HL-60/S4 treated with phorbol 12-myristate 13-acetate at 8.2 ng/mL for 4 days and 3 days (cell line): ENCODE data around the gene GALNT15.

Source experiments
- in situ Hi-C: fragments of 300-500 bp; cut with MboI; formaldehyde crosslinking; loops from 2 replicates; pipeline ENCODE4 v1.15.0; 2022; ENCODE audit warnings: low sequenced_read_pairs

The GALNT15 gene

DNA sequence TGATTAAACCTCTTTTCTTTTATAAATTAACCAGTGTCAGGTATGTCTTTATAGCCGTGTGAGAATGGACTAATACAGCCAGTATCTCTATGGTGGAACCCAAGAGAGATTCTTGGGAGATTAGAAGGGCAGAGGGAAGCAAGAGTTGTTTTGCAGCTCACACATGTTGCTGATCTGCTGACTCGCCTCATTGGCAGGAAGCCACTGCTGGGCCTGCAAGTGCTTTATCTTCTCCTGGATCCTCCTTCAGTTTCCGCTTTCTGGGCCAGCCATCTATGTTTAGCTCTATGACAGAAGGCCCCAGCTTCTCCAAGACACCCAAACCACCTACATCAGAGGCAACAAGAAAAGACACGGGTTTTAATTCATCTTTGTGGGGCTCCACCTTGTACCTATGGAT, 23.4 kb upstream of the GALNT15 start:
- in situ Hi-C loops, result no loop called here

DNA sequence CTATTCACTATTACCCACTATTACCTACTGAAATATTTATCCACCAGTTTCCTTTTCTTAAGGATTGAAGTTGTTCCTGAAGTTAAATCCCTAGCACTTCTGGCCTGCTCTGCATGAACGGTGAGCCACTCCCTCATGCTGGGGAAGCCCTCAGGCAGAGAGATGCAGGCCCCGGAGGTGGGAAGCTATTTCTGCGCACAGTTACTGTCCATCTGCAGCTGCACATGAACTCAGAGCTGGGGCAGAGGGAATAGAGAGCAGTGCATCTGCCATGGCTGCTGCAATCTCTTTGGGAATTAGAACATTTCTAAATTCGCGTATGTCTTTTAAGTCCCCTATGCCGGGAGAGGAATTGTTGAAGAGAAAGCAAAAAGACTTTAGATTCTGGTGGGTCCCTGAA, 6.3 kb upstream of the GALNT15 start:
- in situ Hi-C loops, result no loop called here

DNA sequence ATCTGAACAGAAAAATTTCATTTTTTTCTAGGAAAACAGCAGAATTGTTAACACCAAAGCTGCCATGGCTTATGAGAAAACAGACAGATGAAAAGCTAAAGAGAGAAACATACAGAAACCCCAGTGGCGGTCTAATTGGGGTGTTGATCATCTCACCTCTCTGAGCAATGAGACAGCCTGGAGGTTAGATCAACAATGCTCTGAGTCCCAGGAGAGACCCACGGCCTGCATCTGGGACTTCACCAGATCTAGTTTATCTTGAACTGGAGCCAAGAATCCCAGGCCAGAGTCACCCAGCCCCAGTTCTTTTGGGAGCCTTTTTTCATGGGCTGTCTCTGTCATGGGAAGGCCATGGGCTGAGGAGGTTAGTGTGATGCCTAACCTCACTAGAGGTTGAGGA, 3.5 kb upstream of the GALNT15 start:
- in situ Hi-C loops, result no loop called here

DNA sequence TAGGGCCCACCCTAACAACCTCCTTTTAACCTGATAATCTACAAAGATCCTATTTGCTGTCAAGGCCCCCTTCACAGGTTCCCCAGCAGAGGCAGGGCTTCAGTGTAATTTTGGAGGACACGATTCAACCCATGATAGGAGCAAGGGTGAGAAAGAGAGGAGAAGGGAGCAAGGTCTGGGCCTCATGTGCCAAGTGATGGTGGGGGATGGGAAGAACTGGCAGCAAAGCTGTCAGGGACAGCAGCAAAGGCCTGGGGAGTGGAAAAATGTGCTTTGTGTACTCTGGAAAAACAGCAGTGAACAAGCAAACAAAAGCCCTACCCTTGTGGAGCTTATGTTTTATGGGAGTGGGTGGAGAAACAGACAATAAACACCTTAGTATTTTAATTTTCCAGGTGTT, 2.7 kb upstream of the GALNT15 start:
- in situ Hi-C loops, result no loop called here

DNA sequence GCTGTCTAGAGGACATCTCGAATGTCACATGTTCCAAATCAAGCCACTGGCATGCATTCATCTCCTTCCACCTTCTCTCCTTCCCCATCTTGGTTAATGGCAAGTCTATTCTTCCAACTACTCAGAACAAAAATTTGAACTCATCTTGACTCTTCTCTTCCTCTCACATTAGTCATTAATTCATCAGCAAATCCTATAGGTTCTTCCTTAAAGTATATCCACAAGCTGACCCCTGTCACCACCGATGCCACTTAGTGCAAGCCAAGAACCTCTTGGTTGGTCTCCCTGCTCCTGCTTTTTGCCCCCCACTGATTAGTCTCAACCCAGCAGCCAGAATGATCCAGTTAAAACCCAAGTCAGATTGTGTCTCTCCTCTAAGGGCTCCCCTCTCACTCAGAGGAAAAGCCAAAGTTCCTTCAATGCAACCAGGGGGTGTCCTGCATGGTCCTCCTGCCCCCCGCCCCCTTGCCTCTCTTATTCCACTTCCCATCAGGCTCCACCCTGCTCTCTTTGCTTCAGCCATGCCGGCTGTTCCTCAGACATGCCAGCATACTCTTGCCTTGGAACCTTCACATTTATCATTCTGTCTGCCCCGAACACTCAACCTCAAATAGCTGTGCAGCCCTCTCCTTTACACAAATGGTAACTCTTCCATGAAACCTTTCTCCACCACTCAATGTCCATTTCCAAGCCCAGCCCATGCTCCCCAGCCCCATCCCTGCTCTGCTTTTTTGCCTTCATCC, 1.0 kb upstream of the GALNT15 start:
- in situ Hi-C loops, result no loop called here

DNA sequence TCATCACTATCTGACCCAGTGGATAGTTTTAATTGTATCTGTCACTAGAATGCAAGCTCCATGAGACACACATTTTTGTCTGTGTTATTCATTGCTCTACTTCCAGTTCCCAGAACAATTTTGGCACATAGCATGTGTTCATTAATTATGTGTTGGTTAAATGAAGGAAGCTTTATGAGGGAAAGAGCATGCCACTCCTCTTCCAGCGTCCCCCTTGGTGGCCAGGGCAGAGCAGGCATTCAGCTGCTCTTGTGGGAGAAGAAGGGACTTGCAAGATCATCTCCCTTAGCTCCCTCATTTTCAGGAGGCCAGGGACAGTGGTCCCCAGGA, 489 bp upstream of the GALNT15 start:
- in situ Hi-C loops, result no loop called here

DNA sequence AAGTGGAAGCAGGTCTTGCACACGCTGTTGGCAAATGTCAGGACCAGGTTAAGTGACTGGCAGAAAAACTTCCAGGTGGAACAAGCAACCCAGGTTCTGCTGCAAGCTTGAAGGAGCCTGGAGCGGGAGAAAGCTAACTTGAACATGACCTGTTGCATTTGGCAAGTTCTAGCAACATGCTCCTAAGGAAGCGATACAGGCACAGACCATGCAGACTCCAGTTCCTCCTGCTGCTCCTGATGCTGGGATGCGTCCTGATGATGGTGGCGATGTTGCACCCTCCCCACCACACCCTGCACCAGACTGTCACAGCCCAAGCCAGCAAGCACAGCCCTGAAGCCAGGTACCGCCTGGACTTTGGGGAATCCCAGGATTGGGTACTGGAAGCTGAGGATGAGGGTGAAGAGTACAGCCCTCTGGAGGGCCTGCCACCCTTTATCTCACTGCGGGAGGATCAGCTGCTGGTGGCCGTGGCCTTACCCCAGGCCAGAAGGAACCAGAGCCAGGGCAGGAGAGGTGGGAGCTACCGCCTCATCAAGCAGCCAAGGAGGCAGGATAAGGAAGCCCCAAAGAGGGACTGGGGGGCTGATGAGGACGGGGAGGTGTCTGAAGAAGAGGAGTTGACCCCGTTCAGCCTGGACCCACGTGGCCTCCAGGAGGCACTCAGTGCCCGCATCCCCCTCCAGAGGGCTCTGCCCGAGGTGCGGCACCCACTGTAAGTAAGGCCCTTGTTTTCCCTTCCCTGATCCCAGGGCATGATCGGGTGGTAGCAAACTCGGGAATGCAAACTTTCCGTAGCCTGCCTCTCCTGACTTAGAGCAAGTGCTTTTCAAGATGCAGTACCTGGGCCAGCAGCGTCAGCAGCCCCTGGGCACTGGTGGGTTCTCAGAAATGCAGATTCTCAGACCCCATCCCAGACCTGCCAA, 759 bp downstream of the GALNT15 start:
- in situ Hi-C loops, result no loop called here

DNA sequence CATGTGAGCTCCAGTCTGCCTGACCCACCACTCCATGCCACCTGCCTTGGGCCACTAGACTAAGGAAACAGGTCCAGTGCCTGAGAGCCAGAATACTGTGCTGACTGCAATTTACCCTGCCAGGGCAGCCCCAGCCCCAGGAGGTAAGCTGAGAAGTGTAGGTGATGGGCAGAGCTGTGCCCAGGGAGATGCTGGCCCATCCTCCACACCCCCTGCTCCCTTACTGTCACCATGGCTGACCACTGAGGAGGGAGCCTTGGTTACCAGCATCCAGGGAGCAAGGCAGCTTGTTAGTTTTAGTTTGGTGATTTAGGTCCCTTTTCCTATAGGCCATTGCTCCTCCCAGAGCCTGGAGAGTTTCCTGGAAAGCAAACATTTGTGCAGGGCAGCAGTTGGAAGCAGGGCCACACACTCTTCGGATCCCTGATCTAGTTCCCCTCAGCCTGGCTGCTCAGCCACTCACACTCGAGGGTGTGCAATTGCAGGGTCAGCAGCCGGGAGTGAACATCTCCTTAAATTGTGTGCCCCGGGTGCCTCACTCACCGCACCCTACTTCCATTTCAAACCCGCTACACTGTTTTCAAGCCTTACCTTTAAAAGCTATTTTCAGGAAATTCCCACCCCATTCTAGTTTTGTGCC, 2.0 kb downstream of the GALNT15 start:
- in situ Hi-C loops, result no loop called here

DNA sequence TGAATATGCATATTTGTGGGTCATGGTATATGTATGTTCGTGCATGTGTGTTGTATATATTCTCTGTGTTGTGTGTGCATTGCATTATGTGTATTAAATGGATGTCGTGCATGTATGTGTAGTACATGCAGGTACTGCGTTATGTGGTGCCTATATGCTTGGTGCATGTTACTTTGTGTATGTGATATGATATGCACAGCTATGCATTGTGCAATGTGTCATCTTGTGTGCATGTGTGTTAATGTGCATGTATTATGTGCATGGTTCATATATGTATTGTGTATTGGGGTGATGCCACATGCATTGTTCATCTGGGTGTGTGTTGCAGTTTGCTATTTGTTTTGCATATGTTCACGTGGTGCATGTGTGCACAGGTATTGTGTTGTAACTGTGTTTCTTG, 2.9 kb downstream of the GALNT15 start:
- in situ Hi-C loops, result no loop called here

DNA sequence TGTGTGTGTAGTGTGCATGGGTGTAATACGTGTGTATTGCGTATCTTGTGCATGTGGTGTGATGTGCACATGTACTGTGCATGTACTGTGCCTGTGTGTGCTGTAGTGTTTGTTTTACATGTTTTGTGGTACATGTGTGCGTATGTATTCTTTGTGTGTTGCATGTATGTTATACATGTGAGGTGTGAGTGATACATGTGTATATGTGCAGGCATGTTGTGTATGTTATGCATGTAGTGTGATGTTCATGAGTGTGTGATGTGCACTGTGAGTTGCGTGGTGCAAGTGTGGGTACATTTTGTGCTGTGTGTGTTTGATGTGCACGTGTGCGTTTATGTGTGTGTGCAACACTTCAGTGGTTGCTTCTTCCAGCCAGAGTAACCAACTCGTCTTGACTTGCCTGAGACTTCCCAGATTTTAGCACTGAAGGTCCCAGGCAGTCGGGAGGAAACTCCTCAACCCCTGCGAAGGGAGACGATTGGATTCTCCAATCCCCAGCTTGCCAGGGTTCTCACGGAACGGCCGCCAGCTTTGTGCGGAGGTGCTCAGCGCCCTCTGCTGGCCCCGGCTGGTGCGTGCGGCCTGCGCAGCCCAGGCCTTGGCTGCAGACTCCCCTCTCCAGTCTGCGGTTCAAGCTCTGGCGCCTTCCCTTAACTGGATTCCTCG, 3.6 kb downstream of the GALNT15 start:
- in situ Hi-C loops, result no loop called here

DNA sequence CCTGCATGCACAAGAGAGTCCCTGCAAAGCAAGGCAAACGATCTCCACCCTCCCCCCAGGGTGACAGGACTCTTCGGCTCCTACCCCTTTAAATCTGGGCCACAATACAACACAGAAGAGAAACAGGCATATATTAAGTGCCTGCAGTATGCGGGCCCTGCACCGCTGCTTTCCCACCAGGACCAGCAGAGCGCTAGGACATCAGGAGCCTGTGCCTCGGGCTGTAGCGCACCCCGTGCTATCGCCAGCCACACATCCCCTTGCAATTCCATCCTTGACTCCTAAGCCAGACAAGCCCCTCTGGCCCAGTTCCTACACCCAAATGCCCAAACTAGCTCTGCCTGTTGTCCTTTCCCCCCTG, 4.1 kb downstream of the GALNT15 start:
- in situ Hi-C loops, result no loop called here

DNA sequence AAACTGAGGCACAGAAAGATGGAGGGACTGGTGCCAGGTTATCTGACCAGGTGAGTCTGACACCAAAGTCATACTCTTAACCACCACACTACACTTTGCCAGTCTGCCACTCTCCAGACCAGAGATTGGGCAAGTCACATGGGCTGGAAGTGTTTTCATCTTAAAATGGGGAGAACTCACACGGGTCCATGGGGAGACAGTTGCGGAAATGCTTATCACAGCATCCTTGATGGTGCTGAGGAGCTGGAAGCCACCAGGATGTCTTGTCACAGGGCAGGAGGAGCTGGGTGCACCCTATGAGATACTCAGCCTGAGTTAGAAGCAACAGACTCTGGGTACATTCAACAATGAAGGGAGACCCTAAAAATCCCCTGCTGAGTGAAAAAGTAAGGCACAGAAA, 4.8 kb downstream of the GALNT15 start:
- in situ Hi-C loops, result no loop called here

DNA sequence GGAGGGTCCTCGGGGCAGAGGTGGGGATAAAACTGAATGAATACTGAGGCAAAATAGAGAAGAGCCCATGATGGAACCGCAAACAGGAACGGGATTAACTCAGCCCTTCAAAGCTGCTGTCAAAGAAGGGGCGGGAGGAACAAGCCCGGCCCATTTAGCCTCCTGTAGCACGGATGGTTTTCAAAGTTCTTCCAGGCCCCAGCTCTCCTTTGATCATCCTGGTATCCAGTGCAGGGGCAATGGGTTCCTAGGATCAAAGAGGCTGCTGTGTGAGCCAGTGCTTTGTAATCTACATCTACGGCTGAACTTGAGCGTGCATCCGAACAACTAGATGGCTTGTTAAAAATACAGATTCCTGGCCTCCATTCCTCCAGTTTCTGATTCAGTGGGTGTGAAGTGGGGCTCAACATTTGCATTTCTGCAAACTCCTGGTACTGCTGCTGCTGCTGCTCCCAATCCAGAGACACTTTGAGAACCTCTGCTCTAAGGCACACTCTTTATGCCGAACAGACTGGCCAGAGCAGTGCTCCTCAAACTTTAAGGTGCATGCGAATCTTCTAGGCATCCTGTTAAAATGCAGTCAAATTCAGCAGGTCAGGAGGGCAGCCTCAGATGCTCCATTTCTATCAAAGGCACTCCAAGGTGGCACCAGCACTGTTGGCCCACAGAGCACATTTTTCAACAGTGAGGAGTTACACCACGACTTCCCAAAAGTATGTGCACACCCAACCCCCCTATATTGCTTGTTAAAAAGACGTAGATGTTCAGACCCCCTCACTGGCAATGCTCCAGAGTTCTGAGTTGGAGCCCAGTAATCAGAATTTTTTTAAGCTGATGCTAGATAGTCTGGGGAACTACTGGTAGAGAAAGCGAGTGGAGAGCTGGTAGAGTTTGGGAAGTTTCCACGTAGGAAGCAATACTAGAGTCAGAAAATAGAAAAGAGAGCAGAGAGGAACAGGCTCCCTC, 5.6 kb downstream of the GALNT15 start:
- in situ Hi-C loops, result no loop called here

DNA sequence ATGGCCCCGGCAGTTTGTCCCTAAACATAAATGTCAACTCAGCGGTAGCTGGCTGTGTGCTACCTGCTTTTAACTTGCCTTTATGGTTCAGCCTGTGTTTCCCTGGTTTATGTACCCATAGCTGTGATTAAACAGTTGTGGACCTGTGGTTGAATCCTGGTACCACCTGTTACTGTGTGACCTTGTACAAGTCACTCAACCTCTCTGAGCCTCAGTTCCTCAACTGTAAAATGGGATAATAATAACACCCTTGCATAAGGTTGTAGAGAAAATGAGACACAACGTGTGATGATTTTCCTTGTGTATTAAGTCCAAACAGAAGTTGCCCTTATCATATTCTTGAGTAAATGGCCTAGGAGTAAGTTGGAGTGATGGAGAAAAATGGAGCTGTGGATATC, 6.3 kb downstream of the GALNT15 start:
- in situ Hi-C loops, result no loop called here

DNA sequence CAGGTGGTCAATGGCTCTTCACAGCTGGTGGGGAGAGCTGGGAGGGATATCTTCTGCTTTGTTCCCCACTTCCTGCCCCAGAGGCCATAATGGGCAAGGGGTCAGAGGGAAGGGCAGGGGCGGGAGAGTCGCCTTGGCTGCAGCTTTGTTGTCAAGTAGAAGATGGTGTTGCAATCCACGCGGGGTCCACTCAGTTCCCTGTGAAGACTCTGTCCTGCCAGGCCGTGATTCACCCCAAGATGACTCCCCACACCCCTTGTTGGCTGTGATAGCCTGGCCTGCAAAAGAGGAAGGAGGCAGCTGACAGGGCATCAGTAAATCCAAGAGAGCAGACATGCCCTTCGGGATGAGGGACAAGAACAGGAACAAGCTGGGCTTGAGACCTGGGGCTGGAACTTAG, 6.9 kb downstream of the GALNT15 start:
- in situ Hi-C loops, result no loop called here

DNA sequence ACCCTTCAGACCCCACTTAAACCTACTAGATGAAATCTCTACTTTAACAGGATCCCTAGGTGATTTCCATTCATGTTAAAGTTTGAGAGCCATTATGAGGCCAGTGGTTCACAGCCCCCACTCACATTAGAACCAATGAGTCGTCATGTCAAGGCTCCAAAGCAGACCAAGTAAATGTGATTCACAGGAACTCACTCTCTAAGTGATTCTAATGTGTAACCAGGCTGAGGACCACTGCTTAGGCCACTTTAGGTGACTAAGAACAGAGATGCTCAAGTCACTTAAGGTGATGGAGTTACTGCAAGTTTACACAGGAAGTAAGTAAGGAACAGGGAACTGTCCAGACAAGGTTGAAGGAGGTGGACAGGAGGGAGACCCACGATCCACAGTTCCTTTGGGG, 7.7 kb downstream of the GALNT15 start:
- in situ Hi-C loops, result no loop called here

DNA sequence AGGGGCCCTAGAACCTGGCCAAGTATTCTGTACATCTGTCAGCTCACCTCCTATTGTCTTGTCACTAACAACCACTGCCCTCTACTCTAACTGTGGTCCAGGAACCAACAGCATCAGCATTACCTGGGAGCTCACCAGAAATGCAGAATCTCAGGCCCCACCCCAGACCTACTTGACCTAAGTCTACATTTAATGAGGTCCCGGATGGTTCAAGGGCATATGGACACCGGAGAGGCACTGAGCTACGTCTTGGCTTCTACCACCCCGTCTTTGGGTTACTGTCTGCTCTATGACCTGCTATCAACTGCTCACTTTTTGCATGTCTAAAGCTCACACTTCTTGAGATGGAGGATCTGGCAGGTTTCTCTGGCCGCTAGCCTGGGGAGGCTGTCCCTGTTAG, 8.1 kb downstream of the GALNT15 start:
- in situ Hi-C loops, result no loop called here

DNA sequence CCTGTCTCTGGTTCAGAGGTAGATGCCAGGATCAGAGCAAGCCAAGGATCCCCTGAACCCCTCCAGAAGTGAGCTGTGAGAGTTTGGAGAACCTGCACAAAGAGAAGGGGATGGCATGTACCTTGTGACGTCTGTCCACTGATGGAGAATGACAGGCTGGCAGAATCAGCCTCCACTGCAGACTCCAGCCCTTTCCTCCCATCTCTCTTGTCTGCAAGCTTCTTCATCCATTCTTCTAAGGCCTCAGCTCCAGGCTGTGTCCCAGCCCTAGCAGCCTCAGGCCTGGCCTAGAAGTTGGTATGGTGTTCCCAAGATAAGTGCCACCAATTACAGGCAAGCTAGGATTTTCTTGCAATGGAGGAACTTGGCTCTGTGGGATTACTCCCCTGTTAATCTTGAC, 8.6 kb downstream of the GALNT15 start:
- in situ Hi-C loops, result no loop called here

DNA sequence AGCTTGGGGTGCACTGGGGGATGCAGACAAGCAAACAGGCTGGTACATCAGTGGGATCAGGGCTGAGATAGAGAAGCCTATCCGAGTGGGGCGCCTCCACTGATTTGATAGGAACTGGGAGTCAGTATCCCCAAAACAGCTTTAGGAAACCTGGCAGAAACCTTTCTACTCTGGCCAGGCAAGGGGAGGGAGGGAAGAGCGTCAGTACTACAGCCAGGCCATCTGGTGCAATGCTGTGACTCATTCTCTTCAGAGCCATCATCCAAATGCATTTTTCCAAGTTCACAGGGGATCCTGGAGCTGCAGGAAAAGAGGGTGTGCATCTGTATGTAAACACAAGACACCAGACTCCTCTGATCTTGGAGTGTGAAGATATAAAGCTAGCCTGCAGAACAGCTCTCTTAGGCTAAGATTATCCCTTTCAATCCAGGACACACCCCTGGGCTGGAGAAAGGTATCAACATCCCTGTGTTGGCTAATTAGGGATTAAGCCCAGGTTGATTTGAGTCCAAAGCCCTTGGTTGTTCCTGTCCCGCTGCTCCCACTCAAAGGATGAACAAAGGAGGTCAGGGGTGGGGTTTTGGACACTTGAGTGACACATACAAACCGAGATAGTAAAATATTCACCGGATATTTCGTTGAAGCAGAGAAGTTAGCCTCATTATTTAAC, 9.3 kb downstream of the GALNT15 start:
- in situ Hi-C loops, result no loop called here

DNA sequence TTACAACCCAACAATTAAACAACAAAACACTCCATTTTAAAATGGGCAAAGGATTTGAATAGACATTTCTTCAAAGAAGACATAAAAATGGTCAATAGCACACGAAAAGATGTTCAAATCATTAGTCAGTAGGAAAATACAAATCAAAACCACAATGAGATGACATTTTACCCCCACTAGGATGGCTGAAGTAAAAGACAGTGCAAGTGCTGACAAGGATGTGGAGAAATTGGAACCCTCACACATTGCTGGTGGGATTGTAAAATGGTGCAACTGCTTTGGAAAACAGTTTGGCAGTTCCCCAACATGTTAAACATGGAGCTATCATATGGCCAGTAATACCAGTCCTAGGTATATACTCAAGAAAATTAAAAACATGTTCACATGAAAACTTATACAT, 11.6 kb downstream of the GALNT15 start:
- in situ Hi-C loops, result no loop called here
